DND-41 (cell line): ENCODE measurements around the gene SERINC4.
"Not testable (repeated sequence)": the region's sequence is repeated elsewhere in the genome, so short reads cannot be mapped to it uniquely, and the experiment has no call there.

ENCODE experiments used
- CTCF ChIP-seq: IDR thresholded peaks from 2 replicates; pipeline ENCODE4 v1.5.1; 2012; ENCODE audit warnings: borderline replicate concordance, low read length, moderate library complexity, mild to moderate bottlenecking; ENCODE audit not compliant: poor library complexity, severe bottlenecking; ENCODE audit errors: extremely low read depth
- EZH2 ChIP-seq: IDR thresholded peaks from 3 replicates; pipeline ENCODE4 v1.6.1; 2012; ENCODE audit warnings: borderline replicate concordance, low read depth, mild to moderate bottlenecking, moderate library complexity, low read length, inconsistent platforms; ENCODE audit not compliant: severe bottlenecking

- TF ChIP-seq CTCF, EZH2: not testable (repeated sequence)
Measured at GRCh38 chr15:43831519-43832052, 31.6 kb upstream of the SERINC4 start.
